Keratinocyte (primary cell): ENCODE measurements around the gene TMEM50A. TPM values are rescaled to one million over a fixed set of nuclear protein-coding genes. Genes with fewer than 3 reads are reported as not detected.

Source experiments
- DNase-seq: peaks from one replicate; pipeline ENCODE4 v3.0.0-alpha.2; 2011; ENCODE audit warnings: low read depth, missing footprints, low spot score
- FAIRE-seq: peaks from 2 replicates; lab custom pipeline; 2011; peaks lifted over from hg19 to GRCh38; lab: Jason Lieb, UNC
- H2AFZ ChIP-seq: 2 replicates; pipeline ENCODE4 v1.6.0; 2012; ENCODE audit warnings: low read length, control low read depth, inconsistent platforms; ENCODE audit not compliant: control insufficient read depth
- H3K27ac ChIP-seq: 2 replicates; pipeline ENCODE4 v1.5.1; 2011; ENCODE audit warnings: low read length; ENCODE audit not compliant: control insufficient read depth, insufficient read depth
- H3K27me3 ChIP-seq: 3 replicates; pipeline ENCODE4 v1.6.0; 2011; ENCODE audit warnings: low read length; ENCODE audit not compliant: control insufficient read depth, insufficient read depth; ENCODE audit errors: extremely low read depth
- H3K36me3 ChIP-seq, 2 experiments: 2 replicates in 1 of 2; 3 replicates in 1 of 2; pipeline ENCODE4 v1.5.1; 2011; ENCODE audit warnings: low read length in 2 of 2, mild to moderate bottlenecking in 1 of 2; ENCODE audit not compliant: control insufficient read depth in 2 of 2, insufficient read depth in 2 of 2; ENCODE audit errors: extremely low read depth in 1 of 2
- H3K4me1 ChIP-seq: 3 replicates; pipeline ENCODE4 v1.5.1; 2011; ENCODE audit warnings: low read length; ENCODE audit not compliant: control insufficient read depth, insufficient read depth; ENCODE audit errors: extremely low read depth
- H3K4me2 ChIP-seq: 3 replicates; pipeline ENCODE4 v1.6.0; 2011; ENCODE audit warnings: low read depth, low read length; ENCODE audit not compliant: control insufficient read depth, insufficient read depth; ENCODE audit errors: extremely low read depth
- H3K4me3 ChIP-seq, 3 experiments: fragments of 200-600 bp in 1 of 3; sonication (generic) in 1 of 3; 2 replicates in 2 of 3; 3 replicates in 1 of 3; pipeline ENCODE4 v1.5.1; 2011 to 2016; ENCODE audit warnings: low read length in 3 of 3, mild to moderate bottlenecking in 3 of 3, control low read depth in 2 of 3, inconsistent platforms in 1 of 3, low read depth in 1 of 3, mixed read lengths in 1 of 3, mixed run types in 1 of 3, moderate library complexity in 1 of 3; ENCODE audit not compliant: control insufficient read depth in 2 of 3, insufficient read depth in 2 of 3; ENCODE audit errors: extremely low read depth in 1 of 3
- H3K79me2 ChIP-seq: 2 replicates; pipeline ENCODE4 v1.6.0; 2012; ENCODE audit warnings: low read length; ENCODE audit not compliant: control insufficient read depth, insufficient read depth
- H3K9ac ChIP-seq: 3 replicates; pipeline ENCODE4 v1.6.0; 2011; ENCODE audit warnings: low read length; ENCODE audit not compliant: control insufficient read depth, insufficient read depth; ENCODE audit errors: extremely low read depth
- H3K9me1 ChIP-seq: 3 replicates; pipeline ENCODE4 v1.6.0; 2011; ENCODE audit warnings: low read length; ENCODE audit not compliant: control insufficient read depth, insufficient read depth; ENCODE audit errors: extremely low read depth
- H3K9me3 ChIP-seq: 2 replicates; pipeline ENCODE4 v1.5.1; 2012; ENCODE audit warnings: low read depth, low read length; ENCODE audit not compliant: control insufficient read depth
- H4K20me1 ChIP-seq: 3 replicates; pipeline ENCODE4 v1.6.0; 2011; ENCODE audit warnings: low read length; ENCODE audit not compliant: control insufficient read depth, insufficient read depth; ENCODE audit errors: extremely low read depth
- EZH2 ChIP-seq: IDR thresholded peaks from one replicate; pipeline ENCODE4 v1.6.1; 2012; ENCODE audit warnings: inconsistent platforms, mild to moderate bottlenecking, low read length, moderate library complexity
- dilution Hi-C: fragments of 300-500 bp; cut with MboI; formaldehyde crosslinking; loops from one replicate; pipeline ENCODE4 v1.7.0; 2020; ENCODE audit warnings: low sequenced_read_pairs; ENCODE audit not compliant: extremely low pct_ligation_motif_present
- polyA plus RNA-seq, 5 experiments: library from polyadenylated mRNA; depleted of rRNA in 3 of 5; stranded (reverse) in 3 of 5; stranded (forward) in 1 of 5; unstranded in 1 of 5; fragments of >200 nt; gene quantifications; 1 replicate in 1 of 5; 2 replicates in 3 of 5; 3 replicates in 1 of 5; pipeline versions ENCODE4 v1.2.1 to v1.2.3, GENCODE V29; 2011 to 2012; ENCODE audit warnings: missing spikeins in 2 of 5, low read depth in 1 of 5, low replicate concordance in 1 of 5
- TF ChIP-seq, protein P1 (sequence below), 3 experiments: IDR thresholded peaks in 1 of 3; conservative IDR thresholded peaks in 1 of 3; optimal IDR thresholded peaks in 1 of 3; 2 replicates in 2 of 3; 3 replicates in 1 of 3; pipeline versions ENCODE3 to v1.5.1; 2011; ENCODE audit warnings: low read length in 3 of 3, mild to moderate bottlenecking in 3 of 3, moderate library complexity in 2 of 3, control low read depth in 1 of 3, inconsistent platforms in 1 of 3; ENCODE audit not compliant: insufficient read depth in 2 of 3; ENCODE audit errors: extremely low read depth in 1 of 3

The TMEM50A gene
- polyA plus RNA-seq, 1 donor (not counting 4 experiments of a cell fraction or from before 2014, with no cell fraction given): 166 TPM

DNA sequence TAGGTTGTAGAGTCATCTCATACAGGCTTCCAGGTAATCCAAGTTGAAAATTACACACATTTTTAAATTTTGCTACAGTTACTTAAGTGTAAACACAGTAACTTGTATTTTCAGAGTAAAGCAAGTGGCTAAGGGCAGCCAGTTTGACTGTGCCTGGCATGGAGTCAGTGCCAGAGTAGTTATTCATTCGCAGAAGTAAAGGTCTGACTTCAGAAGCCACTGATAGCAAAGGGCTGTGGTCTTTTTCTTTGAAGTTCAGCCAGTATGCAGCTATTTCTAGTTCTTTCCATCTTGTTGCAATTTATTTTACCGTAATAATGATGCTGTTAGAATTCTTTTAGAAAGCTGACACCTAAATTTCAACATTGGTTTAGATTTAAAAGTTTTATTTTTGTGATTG, 9.4 kb downstream of the TMEM50A start:
- no peak for TF ChIP-seq EZH2
- TF ChIP-seq, protein P1, sequence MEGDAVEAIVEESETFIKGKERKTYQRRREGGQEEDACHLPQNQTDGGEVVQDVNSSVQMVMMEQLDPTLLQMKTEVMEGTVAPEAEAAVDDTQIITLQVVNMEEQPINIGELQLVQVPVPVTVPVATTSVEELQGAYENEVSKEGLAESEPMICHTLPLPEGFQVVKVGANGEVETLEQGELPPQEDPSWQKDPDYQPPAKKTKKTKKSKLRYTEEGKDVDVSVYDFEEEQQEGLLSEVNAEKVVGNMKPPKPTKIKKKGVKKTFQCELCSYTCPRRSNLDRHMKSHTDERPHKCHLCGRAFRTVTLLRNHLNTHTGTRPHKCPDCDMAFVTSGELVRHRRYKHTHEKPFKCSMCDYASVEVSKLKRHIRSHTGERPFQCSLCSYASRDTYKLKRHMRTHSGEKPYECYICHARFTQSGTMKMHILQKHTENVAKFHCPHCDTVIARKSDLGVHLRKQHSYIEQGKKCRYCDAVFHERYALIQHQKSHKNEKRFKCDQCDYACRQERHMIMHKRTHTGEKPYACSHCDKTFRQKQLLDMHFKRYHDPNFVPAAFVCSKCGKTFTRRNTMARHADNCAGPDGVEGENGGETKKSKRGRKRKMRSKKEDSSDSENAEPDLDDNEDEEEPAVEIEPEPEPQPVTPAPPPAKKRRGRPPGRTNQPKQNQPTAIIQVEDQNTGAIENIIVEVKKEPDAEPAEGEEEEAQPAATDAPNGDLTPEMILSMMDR (optimal IDR thresholded peaks at IDR 0.05 in 1 of 3, IDR thresholded peaks at IDR 0.05 in 1 of 3, conservative IDR thresholded peaks at IDR 0.05 in 1 of 3; ENCODE audit: extremely low read depth in 1 of 3, insufficient read depth in 2 of 3, low read length in 3 of 3): no peak
- Histone ChIP-seq H3K9ac (no peak overlapping the region), H2AFZ (no peak overlapping the region), H3K27ac (no peak overlapping the region), H3K36me3 (peaks cover 0 to 7% of the 10 kb centered on the region in 2 experiments), H3K4me1 (peaks cover 17% of the 10 kb centered on the region), H3K4me2 (no peak overlapping the region), H3K9me3 (no peaks in the 10 kb centered on the region), H4K20me1 (peaks cover 3% of the 10 kb centered on the region), H3K4me3 (no peak overlapping the region), H3K79me2 (peaks cover 10% of the 10 kb centered on the region), H3K27me3 (no peaks in the 10 kb centered on the region), H3K9me1 (peaks cover 2% of the 10 kb centered on the region)
- dilution Hi-C loops: no loop called here
- no peak for DNase-seq
- FAIRE-seq: no peak

GRCh38 chr1:25349606-25350005, 11.5 kb downstream of the TMEM50A start:
- Histone ChIP-seq H3K4me2 (no peak overlapping the region), H3K4me1 (peaks cover 10% of the 10 kb centered on the region), H3K36me3 (peaks cover 8 to 9% of the 10 kb centered on the region in 2 experiments), H3K4me3 (no peak overlapping the region), H3K9ac (no peak overlapping the region), H3K79me2 (peaks cover 5% of the 10 kb centered on the region), H3K9me1 (peaks cover 2% of the 10 kb centered on the region), H4K20me1 (no peaks in the 10 kb centered on the region), H3K9me3 (no peaks in the 10 kb centered on the region), H3K27me3 (no peaks in the 10 kb centered on the region), H2AFZ (no peak overlapping the region), H3K27ac (no peak overlapping the region)
- no peak for FAIRE-seq
- DNase-seq: no peak
- TF ChIP-seq, protein P1 (optimal IDR thresholded peaks at IDR 0.05 in 1 of 3, IDR thresholded peaks at IDR 0.05 in 1 of 3, conservative IDR thresholded peaks at IDR 0.05 in 1 of 3; ENCODE audit: extremely low read depth in 1 of 3, insufficient read depth in 2 of 3, low read length in 3 of 3): no peak
- no peak for TF ChIP-seq EZH2
- dilution Hi-C loops: no loop called here
